GM19238 (cell line): ENCODE measurements around the gene BRD2.

Experiments
- DNase-seq: peaks from one replicate; pipeline ENCODE4 v3.0.0; 2011; ENCODE audit warnings: low spot score; ENCODE audit not compliant: insufficient read length

The BRD2 gene

GRCh38 chr6:32993363-32993973, 25.1 kb downstream of the BRD2 start:
- DNase-seq, result no peak

- DNase-seq, result no peak
Measured at GRCh38 chr6:32995448-32995847, 27.1 kb downstream of the BRD2 start.

GRCh38 chr6:33000055-33000454, 31.7 kb downstream of the BRD2 start:
- DNase-seq, result peak; percentile 40

GRCh38 chr6:33001685-33002084, 33.3 kb downstream of the BRD2 start:
- no peak for DNase-seq

GRCh38 chr6:33004940-33005339, 36.5 kb downstream of the BRD2 start:
- DNase-seq, result no peak

GRCh38 chr6:33007831-33008400, 39.5 kb downstream of the BRD2 start:
- no peak for DNase-seq

- peak; percentile 83 for DNase-seq
Measured at GRCh38 chr6:33008944-33009861, 40.8 kb downstream of the BRD2 start, which contains the start of gene HLA-DOA. Gene HLA-DOA, minus strand, starts transcription at chr6:33009591.

DNA sequence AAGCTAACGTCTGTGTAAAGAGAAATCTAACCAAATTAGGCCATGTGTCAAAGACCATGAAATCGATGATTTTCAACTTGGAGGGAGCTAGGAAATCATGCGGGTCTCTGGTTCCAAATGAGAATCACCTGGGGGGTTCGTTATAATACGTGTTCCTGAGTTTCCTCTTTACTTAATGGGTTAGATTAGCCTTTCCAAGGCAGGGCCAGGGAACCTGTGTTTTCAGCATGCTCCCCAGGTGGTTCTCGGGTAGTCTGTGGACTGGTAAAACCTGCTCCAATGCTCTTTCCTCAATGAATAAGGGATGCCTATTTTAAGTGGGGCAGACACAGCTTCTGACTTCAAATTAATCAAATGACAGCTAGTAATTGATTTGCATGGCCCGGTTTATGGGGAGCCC, 42.0 kb downstream of the BRD2 start:
- DNase-seq, result no peak

DNA sequence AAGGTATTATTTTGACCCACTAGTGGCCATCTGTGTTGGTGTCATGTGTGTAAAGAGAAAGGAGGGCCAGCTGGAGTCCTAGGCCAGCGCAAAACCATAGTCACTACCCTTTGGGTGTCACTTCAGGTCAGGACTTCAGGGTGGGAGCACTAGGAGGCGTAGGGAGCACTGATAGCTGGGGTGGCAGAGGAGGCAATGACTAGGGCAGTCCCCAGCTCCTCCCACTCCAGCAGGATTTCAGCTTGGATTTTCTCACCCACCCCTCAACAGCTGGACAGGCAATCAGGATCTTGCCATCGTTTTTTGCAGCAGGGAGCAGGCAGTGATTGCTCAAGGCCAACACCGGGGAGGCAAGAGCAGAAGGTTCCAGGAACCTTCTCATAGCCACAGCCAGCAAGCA, 45.2 kb downstream of the BRD2 start:
- DNase-seq, result no peak

DNA sequence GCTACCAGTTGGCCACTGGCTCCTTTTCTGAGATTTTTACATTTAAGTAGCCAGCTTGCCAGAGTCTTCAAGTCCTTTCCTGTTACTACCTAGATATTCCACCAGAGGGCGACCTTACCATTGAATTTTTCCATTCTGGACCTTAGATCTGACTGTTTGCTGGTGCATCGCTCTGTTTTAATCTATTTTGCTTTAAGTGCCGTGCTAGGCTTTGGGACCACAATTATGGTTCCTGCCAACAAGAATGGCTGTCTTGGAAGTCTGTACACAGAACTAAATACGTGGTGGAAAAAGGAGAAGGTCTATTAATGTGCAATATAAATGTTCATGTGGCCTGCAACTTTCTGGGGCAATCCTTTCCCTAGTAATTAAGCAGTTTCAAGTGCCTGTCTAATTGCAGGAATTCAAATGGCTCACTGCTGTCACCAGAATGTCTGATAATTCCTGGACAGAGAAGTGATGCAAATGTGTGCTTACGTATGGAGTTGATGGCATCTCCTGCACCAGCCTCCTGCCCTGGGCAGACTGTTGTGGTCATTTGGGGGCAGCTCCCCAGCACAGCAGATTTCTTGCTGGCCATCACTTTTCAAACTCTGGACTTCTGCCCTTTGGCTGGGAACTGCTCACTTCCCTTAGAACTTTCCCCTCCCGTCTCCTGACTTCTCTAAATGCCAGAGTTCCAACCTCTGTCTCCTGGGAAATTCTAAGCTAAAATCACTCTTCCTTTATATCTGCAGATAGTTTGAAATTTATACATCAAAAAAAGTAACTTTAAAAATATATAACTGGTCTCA, 46.6 kb downstream of the BRD2 start:
- no peak for DNase-seq

DNA sequence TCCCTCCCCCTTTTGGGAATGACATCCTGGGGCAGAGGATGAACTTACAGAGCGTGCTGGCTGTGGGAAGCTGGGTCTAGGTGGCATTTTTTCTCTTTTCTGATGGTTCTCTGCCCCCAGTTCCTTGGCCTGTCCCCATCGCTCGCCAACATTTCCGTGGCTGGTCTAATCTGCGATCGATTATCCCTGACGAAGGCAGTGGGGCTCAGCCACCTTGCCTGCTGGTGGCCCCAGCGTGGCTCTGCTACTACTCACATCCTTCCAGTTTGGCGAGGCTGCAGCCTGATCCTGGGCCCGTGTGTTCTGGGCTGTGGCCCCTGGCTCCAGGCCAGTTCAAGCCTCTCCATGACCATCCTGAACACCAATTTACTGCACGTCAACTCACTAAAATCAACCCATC, 47.4 kb downstream of the BRD2 start:
- no peak for DNase-seq

DNA sequence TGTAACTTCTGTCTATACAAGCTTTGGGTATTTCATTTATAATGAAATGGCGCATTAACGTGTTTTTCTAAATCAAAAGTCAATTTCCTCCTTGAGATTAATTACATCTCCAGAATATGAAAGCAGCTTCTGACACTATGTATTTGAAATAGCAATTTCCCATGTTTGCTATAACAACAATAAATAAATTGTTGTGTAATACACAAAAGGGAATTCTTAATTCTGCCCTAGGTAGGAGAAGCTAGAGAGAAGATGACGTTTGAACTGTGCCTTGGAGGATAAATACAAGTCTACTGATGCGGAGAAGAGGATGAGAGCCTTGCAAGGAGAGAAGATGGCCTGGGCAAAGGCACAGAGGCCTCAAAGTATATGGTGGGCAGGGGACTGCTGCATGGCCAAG, 48.6 kb downstream of the BRD2 start:
- DNase-seq, result no peak

GRCh38 chr6:33017694-33018353, 49.4 kb downstream of the BRD2 start:
- DNase-seq, result no peak

GRCh38 chr6:33018418-33018817, 50.0 kb downstream of the BRD2 start:
- no peak for DNase-seq

DNA sequence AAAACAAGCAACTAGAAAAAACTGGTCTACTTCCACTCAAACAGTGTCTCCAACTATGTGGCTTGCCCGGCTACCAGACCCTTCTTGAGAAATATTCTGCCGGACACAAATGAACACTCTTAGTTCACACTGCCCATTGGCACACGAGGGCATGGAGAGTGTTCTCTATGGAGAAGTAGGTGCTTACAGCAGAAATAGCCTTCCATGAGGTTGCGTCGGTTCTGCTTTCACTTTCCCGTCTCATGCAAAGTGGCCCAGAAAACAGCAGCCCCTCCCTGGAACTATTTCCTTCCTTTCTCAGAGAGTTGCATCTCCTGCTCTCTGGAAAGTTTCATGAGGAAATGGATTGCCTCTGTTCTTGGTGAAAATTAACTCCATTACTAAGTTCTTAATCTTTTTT, 50.5 kb downstream of the BRD2 start:
- DNase-seq, result peak; percentile 34

DNA sequence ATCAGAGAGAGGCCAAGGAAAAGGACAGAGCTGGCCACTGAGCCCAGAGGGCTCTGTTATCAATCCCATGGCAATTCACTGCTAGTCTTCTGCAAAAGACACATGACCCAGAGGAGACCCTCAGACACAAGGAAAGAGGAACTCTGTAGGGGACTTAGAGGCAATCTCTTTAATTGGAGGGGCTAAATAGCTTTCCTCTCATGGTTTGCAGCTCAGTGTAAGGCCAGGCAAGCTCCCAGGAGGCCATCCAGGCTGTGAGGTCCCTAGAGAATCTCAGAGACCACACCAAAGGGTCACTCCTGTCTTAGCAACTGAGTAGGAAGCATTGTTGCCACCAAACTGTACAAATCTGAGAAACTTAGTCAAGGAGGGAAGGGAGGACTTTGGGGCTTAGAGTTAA, 51.0 kb downstream of the BRD2 start:
- no peak for DNase-seq

DNA sequence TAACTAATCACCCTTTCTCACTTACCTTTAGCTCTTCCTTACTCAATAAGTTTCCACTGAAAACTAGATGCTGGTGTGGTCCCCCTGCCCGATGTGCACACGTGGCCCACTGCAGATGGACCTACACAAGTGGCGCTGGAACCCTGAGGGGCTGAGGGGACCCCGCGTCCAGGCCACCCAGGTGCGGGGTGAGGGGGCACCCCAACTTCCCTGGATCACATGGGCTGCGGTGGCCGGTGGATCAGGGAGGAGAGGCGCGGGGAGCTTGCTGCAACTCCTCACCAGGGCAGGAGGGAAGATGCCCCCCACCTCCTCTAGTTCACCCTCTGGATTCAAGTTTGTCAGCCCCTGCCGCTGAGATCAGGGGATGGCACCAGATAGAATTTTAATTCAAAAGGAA, 53.5 kb downstream of the BRD2 start:
- DNase-seq, result no peak

DNA sequence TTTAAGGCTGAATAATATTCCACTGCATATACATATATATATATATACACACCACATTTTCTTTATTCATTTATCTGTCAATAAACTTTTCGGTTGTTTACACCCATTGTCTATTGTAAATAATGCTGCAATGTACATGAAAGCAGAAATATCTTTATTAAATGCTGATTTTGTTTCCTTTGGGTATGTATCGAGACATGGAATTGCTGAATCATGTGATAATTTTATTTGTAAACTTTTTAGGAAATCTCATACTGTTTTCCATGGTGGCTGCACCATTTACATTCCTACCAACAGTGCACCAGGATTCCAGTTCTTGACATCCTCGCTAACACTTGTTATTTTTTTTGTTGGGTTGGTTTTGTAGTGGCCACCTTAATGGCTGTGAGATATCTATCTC, 55.1 kb downstream of the BRD2 start:
- no peak for DNase-seq

DNA sequence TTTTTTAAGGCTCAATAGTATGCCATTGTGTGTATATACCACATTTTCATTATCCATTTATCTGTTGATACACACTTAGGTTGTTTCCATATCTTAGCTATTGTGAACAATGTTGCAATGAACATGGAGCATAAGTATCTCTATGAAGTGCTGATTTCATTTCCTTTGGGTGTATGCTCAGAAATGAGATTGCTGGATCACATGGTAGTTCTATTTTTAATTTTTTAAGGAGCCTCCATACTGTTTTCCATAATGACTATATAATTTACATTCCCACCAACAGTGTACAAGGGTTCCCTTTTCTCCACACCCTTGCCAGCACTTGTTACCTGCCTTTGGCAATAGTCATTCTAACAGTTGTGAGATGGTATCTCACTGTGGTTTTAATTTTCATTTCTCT, 56.1 kb downstream of the BRD2 start:
- no peak for DNase-seq

DNA sequence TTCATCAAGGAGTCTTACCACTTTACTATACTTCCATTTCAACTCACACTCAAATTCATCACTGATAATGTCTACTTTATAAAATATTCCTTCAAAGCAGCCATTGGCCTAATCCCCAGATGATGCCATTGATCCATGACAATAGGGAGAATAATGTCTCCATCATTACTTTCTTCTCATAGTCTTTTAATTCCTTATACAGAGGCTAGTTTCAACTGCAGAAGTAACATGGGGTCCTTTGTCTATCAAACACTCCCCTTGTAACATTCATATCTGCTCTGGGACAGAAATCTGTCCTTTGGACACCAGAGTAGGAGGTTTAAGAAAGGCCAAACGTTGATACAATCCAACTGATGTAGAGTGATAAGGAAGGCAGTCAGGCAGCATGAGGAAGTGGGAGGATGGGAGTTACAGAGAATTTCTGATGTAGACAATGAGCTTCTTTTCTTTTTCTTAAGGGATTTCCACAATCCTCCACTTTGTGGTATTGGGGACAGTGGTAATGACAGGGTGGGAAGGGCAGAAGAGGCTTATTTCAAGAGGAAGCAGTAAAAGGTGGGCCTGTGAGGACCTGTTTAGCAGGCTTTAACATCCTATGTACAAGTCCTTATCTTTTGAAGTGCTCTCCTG, 59.9 kb downstream of the BRD2 start:
- no peak for DNase-seq
